C4-2B (cell line): ENCODE measurements around the gene OR4K17.
A peak's percentile ranks its signal among the peaks of the same experiment; 100 is the strongest.
"Not testable (repeated sequence)": the region's sequence is repeated elsewhere in the genome, so short reads cannot be mapped to it uniquely, and the experiment has no call there.

Source experiments
- H3K27ac ChIP-seq: fragments of 450-650 bp; 2 replicates; pipeline ENCODE4 v1.5.1; 2017
- ZFX ChIP-seq: fragments of 450-650 bp; IDR thresholded peaks from 2 replicates; pipeline ENCODE4 v1.6.1; 2017
- TF ChIP-seq, protein P1 (sequence below): fragments of 450-650 bp; conservative IDR thresholded peaks from 2 replicates; pipeline ENCODE4 v1.5.1; 2017; ENCODE audit warnings: mild to moderate bottlenecking

The OR4K17 gene

DNA sequence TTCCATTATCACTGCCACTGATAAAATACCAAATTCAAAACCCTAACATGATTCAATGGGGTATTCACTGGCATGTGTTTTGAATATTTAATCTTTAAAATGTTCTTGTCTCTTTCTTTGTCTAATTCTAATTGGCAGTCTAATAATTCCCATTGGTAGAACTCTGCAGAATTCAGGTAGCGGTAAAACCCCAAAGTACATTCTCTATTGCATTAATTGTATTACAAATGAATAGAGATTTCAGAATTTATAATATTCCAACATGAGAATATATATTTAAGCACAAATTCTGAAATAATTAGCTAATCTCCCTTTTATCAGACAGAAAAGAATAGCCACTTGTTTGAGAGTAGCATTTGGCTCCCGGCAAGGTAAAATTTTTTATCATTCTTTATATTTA, 28.0 kb downstream of the OR4K17 start, which contains the start of gene OR4N5:
OR4N5 (plus strand) TSS at position 301 of the 400 bp plus-strand sequence. CDS start 4,916 bp downstream, outside the sequence.
- TF ChIP-seq, protein P1, sequence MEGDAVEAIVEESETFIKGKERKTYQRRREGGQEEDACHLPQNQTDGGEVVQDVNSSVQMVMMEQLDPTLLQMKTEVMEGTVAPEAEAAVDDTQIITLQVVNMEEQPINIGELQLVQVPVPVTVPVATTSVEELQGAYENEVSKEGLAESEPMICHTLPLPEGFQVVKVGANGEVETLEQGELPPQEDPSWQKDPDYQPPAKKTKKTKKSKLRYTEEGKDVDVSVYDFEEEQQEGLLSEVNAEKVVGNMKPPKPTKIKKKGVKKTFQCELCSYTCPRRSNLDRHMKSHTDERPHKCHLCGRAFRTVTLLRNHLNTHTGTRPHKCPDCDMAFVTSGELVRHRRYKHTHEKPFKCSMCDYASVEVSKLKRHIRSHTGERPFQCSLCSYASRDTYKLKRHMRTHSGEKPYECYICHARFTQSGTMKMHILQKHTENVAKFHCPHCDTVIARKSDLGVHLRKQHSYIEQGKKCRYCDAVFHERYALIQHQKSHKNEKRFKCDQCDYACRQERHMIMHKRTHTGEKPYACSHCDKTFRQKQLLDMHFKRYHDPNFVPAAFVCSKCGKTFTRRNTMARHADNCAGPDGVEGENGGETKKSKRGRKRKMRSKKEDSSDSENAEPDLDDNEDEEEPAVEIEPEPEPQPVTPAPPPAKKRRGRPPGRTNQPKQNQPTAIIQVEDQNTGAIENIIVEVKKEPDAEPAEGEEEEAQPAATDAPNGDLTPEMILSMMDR = no peak
- TF ChIP-seq ZFX = no peak
- no peak within 1 kb of the TSS for H3K27ac ChIP-seq

DNA sequence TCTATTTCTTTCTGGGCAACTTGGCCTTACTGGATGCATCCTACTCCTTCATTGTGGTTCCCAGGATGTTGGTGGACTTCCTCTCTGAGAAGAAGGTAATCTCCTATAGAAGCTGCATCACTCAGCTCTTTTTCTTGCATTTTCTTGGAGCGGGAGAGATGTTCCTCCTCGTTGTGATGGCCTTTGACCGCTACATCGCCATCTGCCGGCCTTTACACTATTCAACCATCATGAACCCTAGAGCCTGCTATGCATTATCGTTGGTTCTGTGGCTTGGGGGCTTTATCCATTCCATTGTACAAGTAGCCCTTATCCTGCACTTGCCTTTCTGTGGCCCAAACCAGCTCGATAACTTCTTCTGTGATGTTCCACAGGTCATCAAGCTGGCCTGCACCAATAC, 33.4 kb downstream of the OR4K17 start:
- no peak overlapping the region for H3K27ac ChIP-seq
- TF ChIP-seq, protein P1 = peak; percentile 41
- no peak for TF ChIP-seq ZFX

DNA sequence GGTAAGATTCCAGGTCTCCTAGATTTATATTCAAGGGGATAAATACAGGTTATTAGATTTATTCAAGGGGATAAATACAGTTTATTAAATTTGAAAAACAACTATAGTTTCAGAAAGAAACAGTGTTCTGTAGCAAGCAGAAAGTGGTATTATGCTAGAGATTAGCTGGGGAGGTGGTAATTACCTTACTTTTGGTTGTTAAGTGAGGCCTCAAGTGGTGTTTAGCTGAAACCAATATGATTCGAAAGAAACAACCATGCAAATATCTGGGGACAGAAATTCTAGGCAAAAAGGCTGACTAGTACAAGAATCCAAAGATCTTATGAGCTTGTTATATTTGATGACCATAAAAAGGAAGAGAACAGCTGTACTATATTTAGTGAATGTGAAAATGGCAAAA, 34.3 kb downstream of the OR4K17 start:
- TF ChIP-seq, protein P1 = no peak
- TF ChIP-seq ZFX = no peak
- no peak overlapping the region for H3K27ac ChIP-seq

DNA sequence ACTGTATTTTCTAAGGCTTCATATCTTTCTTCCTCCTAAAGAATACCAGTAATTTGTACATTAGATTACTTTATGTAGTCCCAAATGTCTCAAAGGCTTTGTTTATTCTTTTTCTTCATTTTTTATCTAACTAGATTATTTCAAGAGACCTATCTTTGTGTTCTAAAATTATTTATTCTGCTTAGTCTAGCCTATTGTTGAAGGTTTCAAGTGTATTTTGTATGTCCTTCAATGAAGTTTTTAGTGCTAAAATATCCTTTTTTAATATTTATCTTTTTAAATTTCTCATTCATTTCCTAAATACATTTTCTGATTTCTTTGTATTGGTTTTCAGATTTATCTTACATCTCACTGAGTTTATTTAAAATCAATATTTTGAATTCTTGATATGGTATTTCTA, 53.9 kb downstream of the OR4K17 start:
- no peak overlapping the region for H3K27ac ChIP-seq
- TF ChIP-seq, protein P1 = no peak

DNA sequence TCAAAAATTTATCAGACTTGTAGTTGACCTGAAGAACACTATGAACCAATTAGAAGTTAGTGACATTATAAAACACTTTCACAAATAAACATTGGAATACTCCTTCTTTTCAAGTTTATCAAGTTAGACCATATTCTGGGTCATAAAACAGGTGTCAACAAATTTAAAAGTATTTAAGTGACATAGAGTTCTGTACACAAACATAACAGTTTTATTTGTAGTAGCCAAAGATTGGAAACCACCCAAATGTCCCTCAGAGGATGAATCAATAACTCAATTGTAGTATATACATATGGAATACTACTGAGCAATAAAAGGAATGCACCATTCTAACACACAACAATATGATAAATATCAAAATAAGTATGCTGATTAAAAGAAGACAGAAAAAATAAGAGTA, 56.6 kb downstream of the OR4K17 start:
- no peak overlapping the region for H3K27ac ChIP-seq
- no peak for TF ChIP-seq ZFX
- TF ChIP-seq, protein P1 = no peak

DNA sequence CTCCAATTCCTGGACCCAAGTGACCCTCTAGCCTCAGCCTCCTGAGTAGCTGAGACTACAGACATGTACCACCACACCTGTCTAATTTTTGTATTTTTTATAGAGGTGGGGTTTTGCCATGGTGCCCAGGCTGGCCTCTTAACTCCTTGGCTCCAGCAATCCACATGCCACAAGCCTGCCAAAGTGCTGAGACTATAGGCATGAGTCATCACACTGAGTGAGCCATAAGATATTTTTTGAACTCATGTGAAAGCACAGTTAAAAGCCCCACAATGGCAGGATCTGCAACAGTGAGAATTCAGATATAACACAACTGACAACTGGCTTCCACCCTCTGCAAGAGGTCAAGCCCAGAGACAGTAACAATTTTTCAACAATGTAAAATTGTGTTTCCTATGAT, 59.3 kb downstream of the OR4K17 start:
- not testable (repeated sequence) for H3K27ac ChIP-seq
